ENCODE results near the gene ZMYND19. TPM values are rescaled to one million over a fixed set of nuclear protein-coding genes. Genes with fewer than 3 reads are reported as not detected.

Gene ZMYND19
- total RNA-seq, 4 donors from 2014 or later = 13.8 to 17.4 (median 15.8) TPM

GRCh38 chr9:137547687-137548543, 42.4 kb downstream of the ZMYND19 start:
- Histone ChIP-seq H3K4me1 (peaks cover 0 to 56% (median 15%) of the 10 kb centered on the region in 4 donors), H3K4me3 (no peak overlapping the region), H3K36me3 (peaks cover 0 to 19% (median 0%) of the 10 kb centered on the region in 3 donors), H3K27ac (peak overlapping the region in 2 of 4 donors; percentile 55 to 98), H3K27me3 (no peaks in the 10 kb centered on the region), H3K9me3 (no peaks in the 10 kb centered on the region)
- DNase-seq (ENCODE audit: low spot score in 2 of 2) = no peak
- 85 to 88% methylated on average over 23 of the region's 23 CpGs for WGBS, 2 donors
- TF ChIP-seq EP300 (IDR thresholded peaks at IDR 0.05) (no peak), POLR2A (IDR thresholded peaks at IDR 0.05) (no peak), CTCF (IDR thresholded peaks at IDR 0.05) (no peak)

GRCh38 chr9:137545123-137545522, 45.2 kb downstream of the ZMYND19 start:
- H3K4me1 ChIP-seq = peaks cover 0 to 44% (median 12%) of the 10 kb centered on the region in 4 donors
- peaks cover 0 to 45% (median 0%) of the 10 kb centered on the region in 3 donors for H3K36me3 ChIP-seq
- H3K9me3 ChIP-seq = no peaks in the 10 kb centered on the region
- DNase-seq (ENCODE audit: low spot score in 2 of 2) = no peak
- H3K4me3 ChIP-seq = no peak overlapping the region
- H3K27ac ChIP-seq = peak overlapping the region in 3 of 4 donors; percentile 64 to 85 (median 73)
- no peaks in the 10 kb centered on the region for H3K27me3 ChIP-seq
- WGBS, 2 donors = 75 to 76% methylated on average over 5 to 10 of the region's 10 CpGs
- no peak for TF ChIP-seq POLR2A (IDR thresholded peaks at IDR 0.05)
- TF ChIP-seq CTCF (IDR thresholded peaks at IDR 0.05) = no peak
- no peak for TF ChIP-seq EP300 (IDR thresholded peaks at IDR 0.05)

- WGBS, 2 donors = 50 to 57% methylated on average over 12 of the region's 12 CpGs
- Histone ChIP-seq H3K36me3 (peaks cover 0 to 53% (median 0%) of the 10 kb centered on the region in 3 donors), H3K27me3 (no peaks in the 10 kb centered on the region), H3K4me1 (peaks cover 0 to 36% (median 5%) of the 10 kb centered on the region in 4 donors), H3K4me3 (no peak overlapping the region), H3K27ac (peak overlapping the region in 3 of 4 donors; percentile 64 to 85 (median 73)), H3K9me3 (no peaks in the 10 kb centered on the region)
- TF ChIP-seq EP300 (IDR thresholded peaks at IDR 0.05) (peak in 1 of 2 donors; percentile 33), CTCF (IDR thresholded peaks at IDR 0.05) (no peak)
- DNase-seq (ENCODE audit: low spot score in 2 of 2) = no peak
These were observed 46.0 kb downstream of the ZMYND19 start for GRCh38 chr9:137544176-137544760.

- no peak for TF ChIP-seq CTCF (IDR thresholded peaks at IDR 0.05)
- no peak for TF ChIP-seq EP300 (IDR thresholded peaks at IDR 0.05)
- TF ChIP-seq POLR2A (IDR thresholded peaks at IDR 0.05) = no peak
- WGBS, 2 donors = 93 to 94% methylated on average over 25 of the region's 25 CpGs
- H3K27me3 ChIP-seq = no peaks in the 10 kb centered on the region
- no peak overlapping the region for H3K4me3 ChIP-seq
- H3K4me1 ChIP-seq = peaks cover 0 to 27% (median 0%) of the 10 kb centered on the region in 4 donors
- H3K27ac ChIP-seq = peak overlapping the region in 3 of 4 donors; percentile 64 to 85 (median 73)
- peaks cover 0 to 62% (median 0%) of the 10 kb centered on the region in 3 donors for H3K36me3 ChIP-seq
- no peak for DNase-seq (ENCODE audit: low spot score in 2 of 2)
- no peaks in the 10 kb centered on the region for H3K9me3 ChIP-seq
These were observed 46.9 kb downstream of the ZMYND19 start for GRCh38 chr9:137543237-137543963.
